Osteocyte (in vitro differentiated cells): ENCODE data around the gene ENTHD1. TPM values are rescaled to one million over a fixed set of nuclear protein-coding genes. Genes with fewer than 3 reads are reported as not detected.

Source experiments
- DNase-seq: peaks from one replicate; pipeline ENCODE4 v3.0.0; 2021; ENCODE audit warnings: mixed read lengths; ENCODE audit not compliant: unreplicated experiment; ENCODE audit errors: extremely low spot score
- H3K27ac Mint-ChIP-seq: one replicate; pipeline ENCODE4 v1.8.0; 2021; ENCODE audit warnings: mild to moderate bottlenecking, mixed read lengths; ENCODE audit not compliant: unreplicated experiment
- H3K27me3 Mint-ChIP-seq: one replicate; pipeline ENCODE4 v1.8.0; 2021; ENCODE audit warnings: mixed read lengths; ENCODE audit not compliant: unreplicated experiment
- H3K36me3 Mint-ChIP-seq: one replicate; pipeline ENCODE4 v1.8.0; 2021; ENCODE audit warnings: mixed read lengths; ENCODE audit not compliant: unreplicated experiment
- H3K4me1 Mint-ChIP-seq: one replicate; pipeline ENCODE4 v1.8.0; 2021; ENCODE audit warnings: mixed read lengths; ENCODE audit not compliant: unreplicated experiment
- H3K4me3 Mint-ChIP-seq: one replicate; pipeline ENCODE4 v1.8.0; 2021; ENCODE audit warnings: mild to moderate bottlenecking, moderate library complexity, mixed read lengths; ENCODE audit not compliant: unreplicated experiment
- H3K9me3 Mint-ChIP-seq: one replicate; pipeline ENCODE4 v1.8.0; 2021; ENCODE audit warnings: mixed read lengths; ENCODE audit not compliant: unreplicated experiment
- CTCF ChIP-seq: fragments of 200-600 bp; sonication (generic); IDR thresholded peaks from 2 replicates; pipeline ENCODE4 v1.5.0; 2021; ENCODE audit warnings: antibody characterized with exemption, mild to moderate bottlenecking, moderate library complexity
- total RNA-seq: library from RNA; stranded (reverse); gene quantifications from 2 replicates; pipeline ENCODE4 v1.2.1, GENCODE V29; 2021

ENTHD1 gene
- total RNA-seq, 1 donor from 2014 or later: not detected

GRCh38 chr22:39733191-39733590, 160.4 kb downstream of the ENTHD1 start:
- no peak overlapping the region for H3K27ac Mint-ChIP-seq
- H3K36me3 Mint-ChIP-seq: no peaks in the 10 kb centered on the region
- TF ChIP-seq CTCF: no peak
- no peaks in the 10 kb centered on the region for H3K9me3 Mint-ChIP-seq
- no peak for DNase-seq
- no peaks in the 10 kb centered on the region for H3K4me1 Mint-ChIP-seq
- H3K4me3 Mint-ChIP-seq: no peak overlapping the region
- H3K27me3 Mint-ChIP-seq: peaks cover 47% of the 10 kb centered on the region

- no peaks in the 10 kb centered on the region for H3K4me1 Mint-ChIP-seq
- no peaks in the 10 kb centered on the region for H3K9me3 Mint-ChIP-seq
- H3K4me3 Mint-ChIP-seq: no peak overlapping the region
- H3K36me3 Mint-ChIP-seq: no peaks in the 10 kb centered on the region
- DNase-seq: no peak
- no peak for TF ChIP-seq CTCF
- peaks cover 42% of the 10 kb centered on the region for H3K27me3 Mint-ChIP-seq
- H3K27ac Mint-ChIP-seq: no peak overlapping the region
Measured at GRCh38 chr22:39732625-39733024, 160.9 kb downstream of the ENTHD1 start.

- Mint-ChIP-seq H3K27me3 (peaks cover 43% of the 10 kb centered on the region), H3K9me3 (no peaks in the 10 kb centered on the region), H3K4me3 (no peak overlapping the region), H3K27ac (no peak overlapping the region), H3K36me3 (no peaks in the 10 kb centered on the region), H3K4me1 (no peaks in the 10 kb centered on the region)
- DNase-seq: no peak
- TF ChIP-seq CTCF: no peak
Measured at GRCh38 chr22:39731881-39732555, 161.5 kb downstream of the ENTHD1 start.

GRCh38 chr22:39731481-39731880, 162.1 kb downstream of the ENTHD1 start:
- Mint-ChIP-seq H3K27ac (no peak overlapping the region), H3K9me3 (no peaks in the 10 kb centered on the region)
- DNase-seq: no peak

More at GRCh38 chr22:39731481-39731880, 162.1 kb downstream of the ENTHD1 start:
- Mint-ChIP-seq H3K27me3 (peaks cover 42% of the 10 kb centered on the region), H3K4me3 (no peak overlapping the region), H3K36me3 (no peaks in the 10 kb centered on the region), H3K4me1 (no peaks in the 10 kb centered on the region)
- no peak for TF ChIP-seq CTCF
